Panc1 (cell line): ENCODE data around the gene CDKN1A. TPM values are rescaled to one million over a fixed set of nuclear protein-coding genes. Genes with fewer than 3 reads are reported as not detected.

Source experiments
- ATAC-seq: fragments of 200-7000 bp; cut with Tn5 transposase; 2 replicates; pipeline ENCODE4 v1.9.1; 2020; ENCODE audit warnings: mild to moderate bottlenecking, moderate library complexity
- BruUV-seq: library from RNA; stranded (reverse); fragments of 400-500 nt; replicated peaks from 2 replicates; lab custom pipeline; 2021; lab: Mats Ljungman, UMichigan
- CTCF ChIA-PET: fragments of 300-600 bp; sonication (Branson Sonifier 250); formaldehyde crosslinking; loops from one replicate; lab custom pipeline; 2022; ENCODE audit warnings: antibody characterized with exemption; lab: Charles Lee
- POLR2A ChIA-PET: fragments of 300-600 bp; sonication (Branson Sonifier 250); formaldehyde crosslinking; loops from one replicate; lab custom pipeline; 2022; ENCODE audit warnings: antibody characterized with exemption; lab: Charles Lee
- DNase-seq: peaks from one replicate; pipeline ENCODE4 v3.0.0-alpha.2; 2010; ENCODE audit warnings: low read depth, low spot score
- H3K27ac ChIP-seq: 2 replicates; pipeline ENCODE4 v1.5.1; 2011; ENCODE audit warnings: mild to moderate bottlenecking, low read length, inconsistent platforms
- H3K27me3 ChIP-seq: fragments of 200-500 bp; sonication (Bioruptor generic); 2 replicates; pipeline ENCODE4 v1.6.0; 2014; ENCODE audit warnings: low read length, inconsistent platforms; ENCODE audit not compliant: control insufficient read depth, insufficient read depth
- H3K36me3 ChIP-seq: fragments of 200-500 bp; sonication (Bioruptor generic); 2 replicates; pipeline ENCODE4 v1.5.1; 2014; ENCODE audit warnings: inconsistent platforms, mild to moderate bottlenecking, low read length, moderate library complexity; ENCODE audit not compliant: control insufficient read depth, insufficient read depth
- H3K4me1 ChIP-seq: 2 replicates; pipeline ENCODE4 v1.5.1; 2011; ENCODE audit warnings: inconsistent platforms, mild to moderate bottlenecking, low read length, moderate library complexity; ENCODE audit not compliant: control insufficient read depth, insufficient read depth
- H3K4me3 ChIP-seq, 2 experiments: 2 replicates each; pipeline ENCODE4 v1.5.1; 2011 to 2012; ENCODE audit warnings: low read depth in 2 of 2, low read length in 2 of 2, mild to moderate bottlenecking in 2 of 2, inconsistent platforms in 1 of 2, moderate library complexity in 1 of 2
- H3K9me3 ChIP-seq: fragments of 200-500 bp; sonication (Bioruptor generic); 2 replicates; pipeline ENCODE4 v1.5.1; 2014; ENCODE audit warnings: low read depth, mild to moderate bottlenecking, inconsistent platforms, low read length, moderate library complexity; ENCODE audit not compliant: control insufficient read depth, insufficient read depth
- CTCF ChIP-seq: fragments of 450-650 bp; IDR thresholded peaks from 2 replicates; pipeline ENCODE4 v1.5.1; 2017; ENCODE audit warnings: mild to moderate bottlenecking
- POLR2AphosphoS5 ChIP-seq: IDR thresholded peaks from 2 replicates; pipeline ENCODE4 v1.6.1; 2012; ENCODE audit warnings: mild to moderate bottlenecking, low read depth, low read length, moderate library complexity
- REST ChIP-seq, 2 experiments: IDR thresholded peaks; 2 replicates each; pipeline ENCODE4 v1.6.1; 2011 to 2012; ENCODE audit warnings: low read depth in 2 of 2, control low read depth in 1 of 2, low read length in 1 of 2, mild to moderate bottlenecking in 1 of 2, moderate library complexity in 1 of 2; ENCODE audit not compliant: insufficient read depth in 1 of 2
- SIN3A ChIP-seq: IDR thresholded peaks from 2 replicates; pipeline ENCODE4 v1.6.1; 2012; ENCODE audit warnings: low read depth, mild to moderate bottlenecking, low read length, moderate library complexity, borderline replicate concordance; ENCODE audit not compliant: insufficient read depth
- TCF7L2 ChIP-seq: IDR thresholded peaks from 2 replicates; pipeline ENCODE4 v1.6.1; 2011; ENCODE audit warnings: mild to moderate bottlenecking, low read depth, low read length, inconsistent platforms
- in situ Hi-C: cut with HindIII; loops from 2 replicates; pipeline ENCODE4 v1.10.0; 2016; ENCODE audit warnings: low sequenced_read_pairs, low pct_unique_long_range_greater_than_20kb
- intact Hi-C: fragments of 100-400 bp; cut with micrococcal nuclease; formaldehyde crosslinking; loops from one replicate; pipeline ENCODE4 v1.10.0; 2022; ENCODE audit not compliant: unreplicated experiment
- total RNA-seq: library from RNA; stranded (reverse); gene quantifications from one replicate; pipeline ENCODE4 v1.2.1, GENCODE V29; 2021; ENCODE audit not compliant: unreplicated experiment

The CDKN1A gene
- total RNA-seq, 1 experiment from 2014 or later, result 46.2 TPM

GRCh38 chr6:36715469-36715868 is 37.0 kb downstream of the CDKN1A start:
- intact Hi-C loops, result no loop called here
- TF ChIP-seq TCF7L2, result no peak
- TF ChIP-seq CTCF, result no peak
- no peak for TF ChIP-seq REST (IDR thresholded peaks at IDR 0.05; ENCODE audit: insufficient read depth in 1 of 2, low read depth in 2 of 2, low read length in 1 of 2)
- no peak for TF ChIP-seq SIN3A
- TF ChIP-seq POLR2AphosphoS5, result no peak
- POLR2A ChIA-PET, result no interaction called here
- Histone ChIP-seq H3K27ac (no peak overlapping the region), H3K4me1 (no peaks in the 10 kb centered on the region), H3K9me3 (no peaks in the 10 kb centered on the region), H3K27me3 (no peaks in the 10 kb centered on the region), H3K4me3 (no peak overlapping the region), H3K36me3 (no peaks in the 10 kb centered on the region)
- DNase-seq (no peak), ATAC-seq (no peak)
- CTCF ChIA-PET, result no interaction called here
- in situ Hi-C loops, result no loop called here
- BruUV-seq, result no TSS peak

GRCh38 chr6:36716476-36717093 is 38.1 kb downstream of the CDKN1A start:
- no peaks in the 10 kb centered on the region for H3K9me3 ChIP-seq
- H3K4me3 ChIP-seq, result no peak overlapping the region
- no peaks in the 10 kb centered on the region for H3K36me3 ChIP-seq
- no peak overlapping the region for H3K27ac ChIP-seq
- BruUV-seq, result no TSS peak
- ChIA-PET CTCF (interaction anchor here (0.5 to 0.7 kb wide), 2 partner anchors 29 to 143 kb away, joined by 3 to 19 read pairs; no protein-coding TSS in a partner anchor), POLR2A (interaction anchor here (0.6 kb wide), 1 partner anchor 18 kb away, joined by 6 read pairs; no protein-coding TSS in a partner anchor)
- DNase-seq, result no peak
- no peak for ATAC-seq
- TF ChIP-seq POLR2AphosphoS5 (no peak), SIN3A (no peak), CTCF (no peak), TCF7L2 (no peak), REST (IDR thresholded peaks at IDR 0.05; ENCODE audit: insufficient read depth in 1 of 2, low read depth in 2 of 2, low read length in 1 of 2) (no peak)
- H3K27me3 ChIP-seq, result no peaks in the 10 kb centered on the region
- intact Hi-C loops (no loop called here), in situ Hi-C loops (no loop called here)
- no peaks in the 10 kb centered on the region for H3K4me1 ChIP-seq
